Thymus (tissue), 11 donors: ENCODE data around the gene RPUSD3. TPM values are rescaled to one million over a fixed set of nuclear protein-coding genes. Genes with fewer than 3 reads are reported as not detected.

ENCODE experiments used
- DNase-seq, 9 donors: peaks; one replicate each; pipeline ENCODE4 v3.0.0-alpha.2; 2013; ENCODE audit warnings: low spot score in 9 of 9, low read depth in 6 of 9, missing footprints in 1 of 9
- H3K27ac ChIP-seq, 2 donors: one replicate each; pipeline ENCODE4 v1.5.1; 2013; ENCODE audit warnings: control low read depth in 1 of 2, low read depth in 1 of 2, low read length in 1 of 2, mild to moderate bottlenecking in 1 of 2, moderate library complexity in 1 of 2
- H3K27me3 ChIP-seq, 2 donors: one replicate each; pipeline ENCODE4 v1.5.1; 2013; ENCODE audit warnings: low read length in 1 of 2; ENCODE audit not compliant: control insufficient read depth in 2 of 2, insufficient read depth in 1 of 2
- H3K36me3 ChIP-seq, 2 donors: one replicate each; pipeline ENCODE4 v1.5.1; 2013; ENCODE audit warnings: low read length in 1 of 2, mild to moderate bottlenecking in 1 of 2, moderate library complexity in 1 of 2; ENCODE audit not compliant: control insufficient read depth in 2 of 2, insufficient read depth in 2 of 2
- H3K4me1 ChIP-seq, 2 donors: one replicate each; pipeline ENCODE4 v1.5.1; 2013; ENCODE audit warnings: low read length in 2 of 2; ENCODE audit not compliant: control insufficient read depth in 2 of 2, insufficient read depth in 2 of 2
- H3K4me3 ChIP-seq, 2 donors: one replicate each; pipeline ENCODE4 v1.5.1; 2013; ENCODE audit warnings: low read length in 2 of 2, control low read depth in 1 of 2, mild to moderate bottlenecking in 1 of 2
- H3K9me3 ChIP-seq, 2 donors: one replicate each; pipeline ENCODE4 v1.5.1; 2013; ENCODE audit warnings: low read length in 1 of 2, mild to moderate bottlenecking in 1 of 2; ENCODE audit not compliant: control insufficient read depth in 2 of 2, insufficient read depth in 1 of 2
- WGBS: extraction: QIAGEN DNeasy Blood & Tissue Kit; methylation state at CpG from one replicate; pipeline ENCODE4 v1.1.7; 2013; 5-methylcytosine and 5-hydroxymethylcytosine counted together
- polyA plus RNA-seq: library from polyadenylated mRNA; stranded (reverse); fragments of 200-250 nt; gene quantifications from one replicate; pipeline ENCODE4 v1.2.3, GENCODE V29; 2013
- total RNA-seq: library from RNA; stranded (reverse); fragments of 120-200 nt; gene quantifications from one replicate; pipeline ENCODE4 v1.2.4, GENCODE V29; 2013
- donor health status: healthy.

RPUSD3 gene
- total and polyA plus RNA-seq, 2 donors, result 25.0 to 25.5 TPM

- Histone ChIP-seq H3K4me1 (peaks cover 2 to 20% of the 10 kb centered on the region in 2 donors), H3K36me3 (peaks cover 45 to 52% of the 10 kb centered on the region in 2 donors), H3K27me3 (peaks cover 0 to 2% of the 10 kb centered on the region in 2 donors), H3K4me3 (no peak overlapping the region), H3K9me3 (no peaks in the 10 kb centered on the region), H3K27ac (no peak overlapping the region)
- no peak for DNase-seq
- 98% methylated on average over 7 of the region's 7 CpGs for WGBS
These were observed 36.9 kb downstream of the RPUSD3 start for GRCh38 chr3:9806688-9807589.

DNA sequence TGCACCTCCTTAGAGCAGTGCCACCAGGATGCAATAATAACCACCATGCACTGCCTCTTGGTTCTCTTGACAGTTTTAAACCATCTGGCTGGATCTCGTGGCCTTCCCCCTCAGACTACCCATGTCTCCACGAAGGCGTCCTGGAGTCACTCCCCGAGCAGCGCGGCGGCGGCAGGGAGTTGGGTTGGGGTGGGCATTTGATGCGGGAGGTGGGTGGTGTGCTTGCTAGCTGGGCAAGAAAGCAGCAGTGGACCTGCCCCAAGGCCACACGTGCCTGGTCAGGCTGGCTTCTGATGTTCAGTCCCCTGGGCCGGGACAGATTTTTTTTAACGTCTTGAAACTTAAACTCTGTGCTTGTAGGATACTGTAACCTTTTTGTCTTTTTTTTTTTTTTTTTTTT, 37.7 kb downstream of the RPUSD3 start:
- DNase-seq, result no peak
- Histone ChIP-seq H3K4me1 (peaks cover 2 to 20% of the 10 kb centered on the region in 2 donors), H3K9me3 (no peaks in the 10 kb centered on the region), H3K36me3 (peaks cover 53 to 60% of the 10 kb centered on the region in 2 donors), H3K27ac (no peak overlapping the region), H3K27me3 (peaks cover 0 to 2% of the 10 kb centered on the region in 2 donors), H3K4me3 (no peak overlapping the region)
- WGBS, result 98% methylated on average over 12 of the region's 12 CpGs

DNA sequence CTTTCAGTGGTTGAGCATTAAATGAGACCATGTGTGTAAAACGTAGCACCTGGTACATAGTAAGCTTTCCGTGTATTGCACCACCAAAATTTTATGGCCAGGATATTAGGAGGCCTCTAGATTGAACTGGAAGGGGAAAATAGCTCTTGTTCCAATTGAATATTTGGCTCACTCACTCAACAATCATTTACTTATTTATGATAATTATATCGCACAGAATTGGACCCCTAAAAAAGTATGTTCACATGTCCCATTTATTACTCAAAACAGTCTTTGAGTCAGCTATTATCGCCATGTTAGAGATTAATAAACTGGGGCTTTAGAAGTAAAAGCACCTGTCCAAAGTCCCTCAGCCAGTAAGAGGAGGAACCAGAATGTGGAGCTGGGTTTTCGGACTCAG, 38.8 kb downstream of the RPUSD3 start:
- DNase-seq, result no peak
- H3K27ac ChIP-seq, result no peak overlapping the region
- H3K27me3 ChIP-seq, result no peaks in the 10 kb centered on the region
- 97% methylated on average over 5 of the region's 5 CpGs for WGBS
- no peaks in the 10 kb centered on the region for H3K9me3 ChIP-seq
- H3K4me1 ChIP-seq, result peaks cover 0 to 15% of the 10 kb centered on the region in 2 donors
- H3K4me3 ChIP-seq, result no peak overlapping the region
- peaks cover 64 to 70% of the 10 kb centered on the region in 2 donors for H3K36me3 ChIP-seq

DNA sequence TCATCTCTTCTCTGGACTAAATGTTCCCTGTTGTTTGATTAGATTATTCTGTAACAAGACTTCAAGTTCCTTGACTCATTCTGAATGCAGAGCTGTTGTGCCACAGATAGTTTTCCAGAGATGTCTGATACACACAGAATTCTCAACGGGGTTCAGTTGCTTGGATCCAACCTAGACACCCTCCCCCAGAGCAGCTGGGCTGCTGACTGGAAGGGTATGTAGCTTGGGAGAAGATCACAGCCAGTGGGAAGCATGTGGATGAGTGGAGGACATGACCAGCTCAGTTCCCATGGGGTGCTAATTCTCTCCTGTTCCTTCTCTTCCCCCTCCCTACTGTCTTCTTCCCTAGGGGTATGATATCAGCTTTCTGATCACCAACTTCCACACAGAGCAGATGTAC, 40.3 kb downstream of the RPUSD3 start:
- no peak overlapping the region for H3K4me3 ChIP-seq
- WGBS, result 98% methylated on average over 1 of the region's 1 CpG
- peaks cover 77 to 85% of the 10 kb centered on the region in 2 donors for H3K36me3 ChIP-seq
- H3K9me3 ChIP-seq, result no peaks in the 10 kb centered on the region
- no peak for DNase-seq
- H3K4me1 ChIP-seq, result peaks cover 0 to 2% of the 10 kb centered on the region in 2 donors
- H3K27ac ChIP-seq, result no peak overlapping the region
- no peaks in the 10 kb centered on the region for H3K27me3 ChIP-seq

- DNase-seq, result no peak
- no peaks in the 10 kb centered on the region for H3K9me3 ChIP-seq
- 97% methylated on average over 5 of the region's 5 CpGs for WGBS
- H3K4me3 ChIP-seq, result no peak overlapping the region
- H3K27ac ChIP-seq, result no peak overlapping the region
- no peaks in the 10 kb centered on the region for H3K27me3 ChIP-seq
- H3K4me1 ChIP-seq, result peaks cover 0 to 3% of the 10 kb centered on the region in 2 donors
- peaks cover 74 to 86% of the 10 kb centered on the region in 2 donors for H3K36me3 ChIP-seq
These were observed 43.3 kb downstream of the RPUSD3 start for GRCh38 chr3:9800529-9800928.

DNA sequence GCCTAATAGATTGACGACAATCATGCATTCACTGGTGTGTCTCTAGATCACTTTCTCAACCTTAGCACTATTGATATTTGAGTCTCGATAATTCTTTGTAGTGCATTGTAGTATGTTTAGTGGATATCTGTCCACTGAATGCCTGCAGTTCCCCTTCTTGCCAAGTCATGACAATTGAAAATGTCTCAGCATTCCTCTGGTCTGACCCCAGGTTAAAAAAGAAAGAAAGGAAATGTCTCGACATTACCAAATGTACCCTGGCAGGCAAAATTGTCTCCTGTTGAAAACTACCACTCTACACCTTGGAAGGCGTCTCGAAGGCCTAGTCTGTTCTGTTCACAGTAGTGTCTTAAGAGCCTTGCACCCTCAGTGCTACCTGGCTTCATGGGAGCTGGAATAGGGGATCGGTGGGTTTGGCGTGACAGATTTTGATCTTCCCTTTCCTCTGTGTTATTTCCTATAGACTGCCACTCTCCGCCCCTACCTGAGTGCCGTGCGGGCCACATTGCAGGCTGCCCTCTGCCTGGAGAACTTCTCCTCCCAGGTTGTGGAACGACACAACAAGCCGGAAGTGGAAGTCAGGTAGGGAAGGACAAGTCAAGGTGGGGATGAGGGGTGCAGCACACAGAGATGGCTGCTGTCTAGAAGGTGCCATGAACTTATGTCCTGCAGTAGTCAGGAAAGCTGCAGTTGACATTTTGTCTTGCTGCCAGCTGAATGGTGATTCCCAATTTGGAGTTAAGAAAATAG, 46.4 kb downstream of the RPUSD3 start:
- peaks cover 7 to 13% of the 10 kb centered on the region in 2 donors for H3K4me1 ChIP-seq
- H3K9me3 ChIP-seq, result no peaks in the 10 kb centered on the region
- DNase-seq, result no peak
- peaks cover 45 to 59% of the 10 kb centered on the region in 2 donors for H3K36me3 ChIP-seq
- H3K4me3 ChIP-seq, result no peak overlapping the region
- H3K27ac ChIP-seq, result no peak overlapping the region
- 98% methylated on average over 12 of the region's 12 CpGs for WGBS
- no peaks in the 10 kb centered on the region for H3K27me3 ChIP-seq

DNA sequence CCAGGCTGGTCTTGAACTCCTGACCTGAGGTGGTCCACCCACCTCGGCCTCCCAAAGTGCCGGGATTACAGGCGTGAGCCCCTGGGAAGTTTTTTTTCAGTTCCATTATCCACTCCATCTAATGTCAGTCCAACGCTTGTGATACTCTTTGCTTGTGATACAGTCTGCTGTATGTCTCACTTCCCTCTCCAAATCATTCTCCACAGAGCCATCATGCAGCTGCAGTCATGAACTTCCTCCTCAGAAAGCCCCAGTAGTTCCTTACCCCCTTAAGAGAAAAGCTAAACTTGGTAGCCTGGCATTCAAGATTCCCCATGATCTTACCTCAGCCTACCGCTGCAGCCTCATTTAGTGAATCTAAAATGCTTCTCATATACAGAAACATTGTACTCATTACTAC, 48.6 kb downstream of the RPUSD3 start:
- 96% methylated on average over 5 of the region's 5 CpGs for WGBS
- no peak for DNase-seq
- peaks cover 0 to 1% of the 10 kb centered on the region in 2 donors for H3K9me3 ChIP-seq
- H3K27ac ChIP-seq, result no peak overlapping the region
- peaks cover 35 to 43% of the 10 kb centered on the region in 2 donors for H3K36me3 ChIP-seq
- H3K4me1 ChIP-seq, result peaks cover 15 to 24% of the 10 kb centered on the region in 2 donors
- H3K27me3 ChIP-seq, result no peaks in the 10 kb centered on the region
- no peak overlapping the region for H3K4me3 ChIP-seq

GRCh38 chr3:9794400-9794799, 49.4 kb downstream of the RPUSD3 start:
- H3K4me3 ChIP-seq, result no peak overlapping the region
- H3K4me1 ChIP-seq, result peaks cover 15 to 24% of the 10 kb centered on the region in 2 donors
- H3K36me3 ChIP-seq, result peaks cover 35 to 43% of the 10 kb centered on the region in 2 donors

More at GRCh38 chr3:9794400-9794799, 49.4 kb downstream of the RPUSD3 start:
- Histone ChIP-seq H3K9me3 (peaks cover 0 to 1% of the 10 kb centered on the region in 2 donors), H3K27ac (no peak overlapping the region), H3K27me3 (no peaks in the 10 kb centered on the region)
- 98% methylated on average over 11 of the region's 11 CpGs for WGBS
- no peak for DNase-seq
